HepG2 (cell line): Measurements from ENCODE around the gene TRMT1. TPM values are rescaled to one million over a fixed set of nuclear protein-coding genes. Genes with fewer than 3 reads are reported as not detected.

ENCODE experiments used
- AGO2 ChIP-seq: fragments of 200-400 bp; formaldehyde crosslinking; optimal IDR thresholded peaks from 2 replicates; pipeline ENCODE3; 2017; ENCODE audit warnings: mild to moderate bottlenecking, low read depth, low read length, moderate library complexity
- GABPA ChIP-seq, 2 experiments: IDR thresholded peaks; 2 replicates each; pipeline ENCODE4 v1.6.1; 2011 to 2016; ENCODE audit warnings: low read depth in 2 of 2, low read length in 1 of 2, missing biosample characterization in 1 of 2, missing genetic modification characterization in 1 of 2
- KLF12 ChIP-seq: sonication (generic); formaldehyde crosslinking; IDR thresholded peaks from 2 replicates; pipeline ENCODE4 v1.4.0; 2020; ENCODE audit warnings: missing genetic modification reagents, borderline replicate concordance
- RBAK ChIP-seq: sonication (generic); formaldehyde crosslinking; IDR thresholded peaks from 2 replicates; pipeline ENCODE4 v1.5.1; 2020; ENCODE audit warnings: mild to moderate bottlenecking, missing genetic modification reagents
- RXRA ChIP-seq: sonication (generic); formaldehyde crosslinking; IDR thresholded peaks from 2 replicates; pipeline ENCODE4 v1.5.1; 2020; ENCODE audit warnings: missing genetic modification reagents
- SKI ChIP-seq: fragments of 450-650 bp; IDR thresholded peaks from one replicate; pipeline ENCODE4 v1.6.1; 2018; ENCODE audit warnings: mild to moderate bottlenecking; ENCODE audit not compliant: partially characterized antibody
- TBX2 ChIP-seq: sonication (generic); formaldehyde crosslinking; IDR thresholded peaks from 2 replicates; pipeline ENCODE4 v1.5.0; 2020; ENCODE audit warnings: missing genetic modification reagents, mild to moderate bottlenecking, borderline replicate concordance
- ZBTB21 ChIP-seq: sonication (generic); formaldehyde crosslinking; IDR thresholded peaks from 2 replicates; pipeline ENCODE4 v1.4.0; 2020; ENCODE audit warnings: missing genetic modification reagents
- ZBTB3 ChIP-seq: sonication (generic); formaldehyde crosslinking; IDR thresholded peaks from 2 replicates; pipeline ENCODE4 v1.4.0; 2020; ENCODE audit warnings: low read depth, mild to moderate bottlenecking, moderate library complexity, missing genetic modification reagents, borderline replicate concordance
- ZFP36L2 ChIP-seq: sonication (generic); formaldehyde crosslinking; IDR thresholded peaks from 2 replicates; pipeline ENCODE4 v1.4.0; 2020; ENCODE audit warnings: missing genetic modification reagents
- ZNF17 ChIP-seq: sonication (generic); formaldehyde crosslinking; IDR thresholded peaks from 2 replicates; pipeline ENCODE4 v1.5.0; 2020; ENCODE audit warnings: mild to moderate bottlenecking, missing genetic modification reagents
- ZNF205 ChIP-seq: IDR thresholded peaks from 2 replicates; pipeline ENCODE4 v1.6.1; 2018; ENCODE audit warnings: missing biosample characterization, missing genetic modification reagents
- ZNF333 ChIP-seq: sonication (generic); formaldehyde crosslinking; IDR thresholded peaks from 2 replicates; pipeline ENCODE4 v1.4.0; 2020; ENCODE audit warnings: mild to moderate bottlenecking, missing genetic modification reagents, borderline replicate concordance
- ZNF33A ChIP-seq: sonication (generic); formaldehyde crosslinking; IDR thresholded peaks from 2 replicates; pipeline ENCODE4 v1.5.1; 2020; ENCODE audit warnings: missing genetic modification reagents, mild to moderate bottlenecking, moderate library complexity, borderline replicate concordance
- ZNF772 ChIP-seq: sonication (generic); formaldehyde crosslinking; IDR thresholded peaks from 2 replicates; pipeline ENCODE4 v1.5.0; 2020; ENCODE audit warnings: mild to moderate bottlenecking, missing genetic modification reagents
- polyA plus RNA-seq, 8 experiments: library from polyadenylated mRNA; depleted of rRNA in 3 of 8; stranded (reverse) in 7 of 8; unstranded in 1 of 8; fragments of >200 nt; fragmentation: Illumina TruSeq in 4 of 8; extraction: Trizol in 4 of 8; gene quantifications; 2 replicates each; pipeline versions ENCODE4 v1.2.1 to v1.2.3, GENCODE V29; 2011 to 2016; ENCODE audit warnings: low read depth in 4 of 8, missing spikeins in 1 of 8, mixed read lengths in 1 of 8; ENCODE audit not compliant: insufficient read depth in 1 of 8
- total RNA-seq, 5 experiments: library from RNA; depleted of rRNA; stranded (reverse); fragments of >200 nt; fragmentation: Illumina TruSeq; extraction: Trizol; gene quantifications; 2 replicates each; pipeline ENCODE4 v1.2.3, GENCODE V29; 2016; ENCODE audit warnings: low read depth in 1 of 5
- TF ChIP-seq, protein P1 (sequence below): IDR thresholded peaks from 2 replicates; pipeline ENCODE4 v1.6.1; 2018; ENCODE audit warnings: missing genetic modification reagents
- TF ChIP-seq, protein P2 (sequence below): sonication (generic); formaldehyde crosslinking; IDR thresholded peaks from 2 replicates; pipeline ENCODE4 v1.8.1; 2023; ENCODE audit warnings: mild to moderate bottlenecking, missing genetic modification reagents, borderline replicate concordance
- TF ChIP-seq, protein P3 (sequence below): sonication (generic); formaldehyde crosslinking; IDR thresholded peaks from 2 replicates; pipeline ENCODE4 v1.5.0; 2020; ENCODE audit warnings: missing genetic modification reagents, mild to moderate bottlenecking, borderline replicate concordance
- TF ChIP-seq, protein P4 (sequence below): sonication (generic); formaldehyde crosslinking; IDR thresholded peaks from 2 replicates; pipeline ENCODE4 v1.8.0; 2022; ENCODE audit warnings: mild to moderate bottlenecking, missing genetic modification reagents
- TF ChIP-seq, protein P5 (sequence below): sonication (generic); formaldehyde crosslinking; IDR thresholded peaks from 2 replicates; pipeline ENCODE4 v1.4.0; 2020; ENCODE audit warnings: missing genetic modification reagents
- TF ChIP-seq, protein P6 (sequence below): sonication (generic); formaldehyde crosslinking; IDR thresholded peaks from 2 replicates; pipeline ENCODE4 v1.4.0; 2020; ENCODE audit warnings: mild to moderate bottlenecking, missing genetic modification reagents

Gene TRMT1
- total and polyA plus RNA-seq, 2 of the 13 experiments (the other 11 are each of a cell fraction or from before 2014, with no cell fraction given): 35.5 to 44.1 TPM

DNA sequence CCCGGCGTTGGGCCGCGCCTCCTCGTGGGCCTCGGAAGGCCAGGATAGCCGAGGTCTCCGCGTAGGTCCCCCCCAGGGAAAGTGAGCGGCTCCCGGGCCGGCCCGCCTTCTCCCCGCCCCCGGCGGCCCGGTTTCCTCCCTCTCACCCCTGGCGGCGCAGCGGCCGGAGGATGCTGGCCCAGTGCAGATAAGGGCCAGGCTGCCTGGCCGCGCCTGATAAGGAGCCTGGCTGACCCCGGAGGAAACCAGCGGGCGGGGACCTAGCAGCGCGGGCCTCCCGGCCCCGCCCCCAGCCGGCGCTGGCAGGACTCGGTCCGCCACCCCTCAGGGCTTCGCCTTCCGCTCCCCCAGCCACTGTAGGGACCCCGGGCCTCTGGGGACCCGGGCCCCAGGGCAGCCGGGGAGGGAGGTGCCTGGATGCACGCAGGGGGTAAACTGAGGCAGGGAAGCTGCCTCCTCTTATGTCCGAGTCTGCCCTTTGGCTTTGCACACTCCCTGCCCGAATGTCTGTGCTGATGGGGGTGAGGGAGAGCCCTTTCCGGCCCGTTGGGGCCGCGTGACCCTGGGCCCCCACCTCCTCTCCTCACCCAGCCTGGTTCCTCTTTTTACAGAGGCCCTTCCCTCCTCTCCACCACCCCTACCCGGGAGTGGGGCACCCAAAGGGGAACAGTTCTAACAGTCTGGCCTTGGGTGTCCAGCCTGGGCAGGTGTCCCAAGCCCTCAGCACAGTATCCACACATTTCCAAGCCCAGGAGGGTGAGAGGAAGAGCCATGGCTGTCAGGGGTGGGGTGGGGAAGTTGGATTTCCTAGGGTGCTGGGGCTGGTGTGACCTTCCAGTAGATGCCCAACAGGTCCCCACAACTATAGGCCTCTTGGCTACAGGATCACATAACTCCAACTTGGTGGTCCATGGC is 13.6 kb downstream of the TRMT1 start, which contains the start of gene LYL1 (continued):
- TF ChIP-seq, protein P1, sequence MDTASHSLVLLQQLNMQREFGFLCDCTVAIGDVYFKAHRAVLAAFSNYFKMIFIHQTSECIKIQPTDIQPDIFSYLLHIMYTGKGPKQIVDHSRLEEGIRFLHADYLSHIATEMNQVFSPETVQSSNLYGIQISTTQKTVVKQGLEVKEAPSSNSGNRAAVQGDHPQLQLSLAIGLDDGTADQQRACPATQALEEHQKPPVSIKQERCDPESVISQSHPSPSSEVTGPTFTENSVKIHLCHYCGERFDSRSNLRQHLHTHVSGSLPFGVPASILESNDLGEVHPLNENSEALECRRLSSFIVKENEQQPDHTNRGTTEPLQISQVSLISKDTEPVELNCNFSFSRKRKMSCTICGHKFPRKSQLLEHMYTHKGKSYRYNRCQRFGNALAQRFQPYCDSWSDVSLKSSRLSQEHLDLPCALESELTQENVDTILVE (CRISPR knock-in tag): no peak
- TF ChIP-seq, protein P2, sequence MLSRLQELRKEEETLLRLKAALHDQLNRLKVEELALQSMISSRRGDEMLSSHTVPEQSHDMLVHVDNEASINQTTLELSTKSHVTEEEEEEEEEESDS (CRISPR knock-in tag): no peak
- TF ChIP-seq, protein P3, sequence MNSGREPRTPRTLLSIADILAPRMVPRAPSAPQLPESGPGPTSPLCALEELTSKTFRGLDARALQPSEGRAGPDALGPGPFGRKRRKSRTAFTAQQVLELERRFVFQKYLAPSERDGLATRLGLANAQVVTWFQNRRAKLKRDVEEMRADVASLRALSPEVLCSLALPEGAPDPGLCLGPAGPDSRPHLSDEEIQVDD: no peak
- TF ChIP-seq ZNF772 (CRISPR knock-in tag): no peak
- TF ChIP-seq, protein P4, sequence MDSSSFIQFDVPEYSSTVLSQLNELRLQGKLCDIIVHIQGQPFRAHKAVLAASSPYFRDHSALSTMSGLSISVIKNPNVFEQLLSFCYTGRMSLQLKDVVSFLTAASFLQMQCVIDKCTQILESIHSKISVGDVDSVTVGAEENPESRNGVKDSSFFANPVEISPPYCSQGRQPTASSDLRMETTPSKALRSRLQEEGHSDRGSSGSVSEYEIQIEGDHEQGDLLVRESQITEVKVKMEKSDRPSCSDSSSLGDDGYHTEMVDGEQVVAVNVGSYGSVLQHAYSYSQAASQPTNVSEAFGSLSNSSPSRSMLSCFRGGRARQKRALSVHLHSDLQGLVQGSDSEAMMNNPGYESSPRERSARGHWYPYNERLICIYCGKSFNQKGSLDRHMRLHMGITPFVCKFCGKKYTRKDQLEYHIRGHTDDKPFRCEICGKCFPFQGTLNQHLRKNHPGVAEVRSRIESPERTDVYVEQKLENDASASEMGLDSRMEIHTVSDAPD (CRISPR knock-in tag): no peak
- TF ChIP-seq, protein P5, sequence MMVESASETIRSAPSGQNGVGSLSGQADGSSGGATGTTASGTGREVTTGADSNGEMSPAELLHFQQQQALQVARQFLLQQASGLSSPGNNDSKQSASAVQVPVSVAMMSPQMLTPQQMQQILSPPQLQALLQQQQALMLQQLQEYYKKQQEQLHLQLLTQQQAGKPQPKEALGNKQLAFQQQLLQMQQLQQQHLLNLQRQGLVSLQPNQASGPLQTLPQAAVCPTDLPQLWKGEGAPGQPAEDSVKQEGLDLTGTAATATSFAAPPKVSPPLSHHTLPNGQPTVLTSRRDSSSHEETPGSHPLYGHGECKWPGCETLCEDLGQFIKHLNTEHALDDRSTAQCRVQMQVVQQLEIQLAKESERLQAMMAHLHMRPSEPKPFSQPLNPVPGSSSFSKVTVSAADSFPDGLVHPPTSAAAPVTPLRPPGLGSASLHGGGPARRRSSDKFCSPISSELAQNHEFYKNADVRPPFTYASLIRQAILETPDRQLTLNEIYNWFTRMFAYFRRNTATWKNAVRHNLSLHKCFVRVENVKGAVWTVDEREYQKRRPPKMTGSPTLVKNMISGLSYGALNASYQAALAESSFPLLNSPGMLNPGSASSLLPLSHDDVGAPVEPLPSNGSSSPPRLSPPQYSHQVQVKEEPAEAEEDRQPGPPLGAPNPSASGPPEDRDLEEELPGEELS: no peak
- no peak for TF ChIP-seq SKI
- TF ChIP-seq ZNF205 (CRISPR knock-in tag): no peak
- 0 out of 2 replicates have a peak, but pooled peaks have one; percentile 15 for TF ChIP-seq GABPA (IDR thresholded peaks at IDR 0.05; ENCODE audit: low read depth, low read length)
- no peak for TF ChIP-seq GABPA (CRISPR knock-in tag; IDR thresholded peaks at IDR 0.05; ENCODE audit: low read depth)
- no peak for TF ChIP-seq ZNF17
- TF ChIP-seq TBX2: peak; percentile 70; the same call in 1 of the 2 replicates
- TF ChIP-seq, protein P6, sequence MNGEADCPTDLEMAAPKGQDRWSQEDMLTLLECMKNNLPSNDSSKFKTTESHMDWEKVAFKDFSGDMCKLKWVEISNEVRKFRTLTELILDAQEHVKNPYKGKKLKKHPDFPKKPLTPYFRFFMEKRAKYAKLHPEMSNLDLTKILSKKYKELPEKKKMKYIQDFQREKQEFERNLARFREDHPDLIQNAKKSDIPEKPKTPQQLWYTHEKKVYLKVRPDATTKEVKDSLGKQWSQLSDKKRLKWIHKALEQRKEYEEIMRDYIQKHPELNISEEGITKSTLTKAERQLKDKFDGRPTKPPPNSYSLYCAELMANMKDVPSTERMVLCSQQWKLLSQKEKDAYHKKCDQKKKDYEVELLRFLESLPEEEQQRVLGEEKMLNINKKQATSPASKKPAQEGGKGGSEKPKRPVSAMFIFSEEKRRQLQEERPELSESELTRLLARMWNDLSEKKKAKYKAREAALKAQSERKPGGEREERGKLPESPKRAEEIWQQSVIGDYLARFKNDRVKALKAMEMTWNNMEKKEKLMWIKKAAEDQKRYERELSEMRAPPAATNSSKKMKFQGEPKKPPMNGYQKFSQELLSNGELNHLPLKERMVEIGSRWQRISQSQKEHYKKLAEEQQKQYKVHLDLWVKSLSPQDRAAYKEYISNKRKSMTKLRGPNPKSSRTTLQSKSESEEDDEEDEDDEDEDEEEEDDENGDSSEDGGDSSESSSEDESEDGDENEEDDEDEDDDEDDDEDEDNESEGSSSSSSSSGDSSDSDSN (CRISPR knock-in tag): peak; percentile 64
- peak; percentile 31 for TF ChIP-seq AGO2
- no peak for TF ChIP-seq RBAK (CRISPR knock-in tag)
- peak; percentile 62; the same call in 1 of the 2 replicates for TF ChIP-seq RXRA (CRISPR knock-in tag)
- TF ChIP-seq ZNF33A (CRISPR knock-in tag): no peak
- no peak for TF ChIP-seq ZBTB3 (CRISPR knock-in tag)
- TF ChIP-seq ZBTB21 (CRISPR knock-in tag): no peak
- no peak for TF ChIP-seq ZNF333 (CRISPR knock-in tag)
- no peak for TF ChIP-seq ZFP36L2
- no peak for TF ChIP-seq KLF12 (CRISPR knock-in tag)
